ENCODE measurements around the gene FN3KRP. TPM values are rescaled to one million over a fixed set of nuclear protein-coding genes. Genes with fewer than 3 reads are reported as not detected.

FN3KRP gene
- total and polyA plus RNA-seq, 2 of the 13 experiments (the other 11 are each of a cell fraction or from before 2014, with no cell fraction given) = 22.4 to 28.2 TPM

GRCh38 chr17:82748756-82749155 lies 32.2 kb downstream of the FN3KRP start:
- CTCF ChIA-PET (ENCODE audit: low intra/inter-chr PET ratio, low total read pairs) = no interaction called here
- Histone ChIP-seq H3K27me3 (ENCODE audit: control insufficient read depth in 1 of 2, insufficient read depth in 2 of 2, low read length in 2 of 2) (no peaks in the 10 kb centered on the region; a peak in 1 of 5 replicates), H3K36me3 (replicated peaks in 1 of 2; ENCODE audit: control insufficient read depth in 1 of 2, insufficient read depth in 2 of 2, low read length in 2 of 2) (peaks cover 2 to 4% of the 10 kb centered on the region in 2 experiments; a peak in 2 of 5 replicates), H3K4me1 (ENCODE audit: insufficient read depth, low read length) (peaks cover 9% of the 10 kb centered on the region), H2AFZ (ENCODE audit: low read length) (no peak overlapping the region), H3K27ac (ENCODE audit: extremely low read length, insufficient read depth, low read length) (no peak overlapping the region), H4K20me1 (ENCODE audit: insufficient read depth, low read length) (no peaks in the 10 kb centered on the region), H3K4me2 (ENCODE audit: low read depth, low read length) (no peak overlapping the region), H3K4me3 (replicated peaks in 1 of 3; ENCODE audit: insufficient read depth in 1 of 3, low read depth in 2 of 3, low read length in 3 of 3) (no peak overlapping the region), H3K9ac (ENCODE audit: insufficient read depth, low read depth, low read length) (no peak overlapping the region), H3K9me3 (ENCODE audit: low read length) (no peaks in the 10 kb centered on the region), H3K79me2 (ENCODE audit: insufficient read depth, low read length) (peaks cover 9% of the 10 kb centered on the region)
- BruUV-seq (replicated peaks) = no TSS peak
- DNase-seq (ENCODE audit: low spot score) = no peak
- intact Hi-C loops (cut with micrococcal nuclease; ENCODE audit: unreplicated experiment) = no loop called here
- no peak for ATAC-seq
- POLR2A ChIA-PET = interaction anchor here (1.3 kb wide), 1 partner anchor 11 kb away, joined by 4 read pairs; no protein-coding TSS in a partner anchor
- no peak for FAIRE-seq
- 97% methylated on average over 16 of the region's 16 CpGs for WGBS (ENCODE audit: low lambda C conversion rate)
- TF ChIP-seq IRX3 (CRISPR knock-in tag; IDR thresholded peaks at IDR 0.05; ENCODE audit: borderline replicate concordance, low read depth) (no peak), AGO2 (optimal IDR thresholded peaks at IDR 0.05; ENCODE audit: low read depth, low read length) (peak; percentile 21)
- in situ Hi-C loops (cut with HindIII; ENCODE audit: extremely low pct_ligation_motif_present, low pct_unique_long_range_greater_than_20kb) = no loop called here

GRCh38 chr17:82750241-82750908 lies 33.9 kb downstream of the FN3KRP start:
- 97% methylated on average over 40 of the region's 40 CpGs for WGBS (ENCODE audit: low lambda C conversion rate)
- H4K20me1 ChIP-seq (ENCODE audit: insufficient read depth, low read length) = no peaks in the 10 kb centered on the region
- no peak overlapping the region for H2AFZ ChIP-seq (ENCODE audit: low read length)
- FAIRE-seq (no peak), ATAC-seq (no peak), DNase-seq (ENCODE audit: low spot score) (no peak)
- H3K79me2 ChIP-seq (ENCODE audit: insufficient read depth, low read length) = peaks cover 14% of the 10 kb centered on the region
- H3K4me1 ChIP-seq (ENCODE audit: insufficient read depth, low read length) = peaks cover 22% of the 10 kb centered on the region
- no peaks in the 10 kb centered on the region for H3K9me3 ChIP-seq (ENCODE audit: low read length)
- no TSS peak for BruUV-seq (replicated peaks)
- H3K36me3 ChIP-seq (replicated peaks in 1 of 2; ENCODE audit: control insufficient read depth in 1 of 2, insufficient read depth in 2 of 2, low read length in 2 of 2) = no peaks in the 10 kb centered on the region; a peak in 2 of 5 replicates
- ChIA-PET CTCF (ENCODE audit: low intra/inter-chr PET ratio, low total read pairs) (no interaction called here), POLR2A (interaction anchor here (0.9 kb wide), 1 partner anchor 15 kb away, joined by 3 read pairs; the partner anchor contains the start of gene FN3K)
- in situ Hi-C loops (cut with HindIII; ENCODE audit: extremely low pct_ligation_motif_present, low pct_unique_long_range_greater_than_20kb) = loop anchor here (5.0 kb wide), 1 partner anchor 33 kb away; the partner anchor contains the start of gene FN3KRP
- peak overlapping the region; percentile 42 for H3K27ac ChIP-seq (ENCODE audit: extremely low read length, insufficient read depth, low read length)
- intact Hi-C loops (cut with micrococcal nuclease; ENCODE audit: unreplicated experiment) = loop anchor here (5.0 kb wide), 1 partner anchor 33 kb away; the partner anchor contains the start of gene FN3KRP
- H3K9ac ChIP-seq (ENCODE audit: insufficient read depth, low read depth, low read length) = no peak overlapping the region
- H3K4me2 ChIP-seq (ENCODE audit: low read depth, low read length) = no peak overlapping the region
- H3K4me3 ChIP-seq (replicated peaks in 1 of 3; ENCODE audit: insufficient read depth in 1 of 3, low read depth in 2 of 3, low read length in 3 of 3) = no peak overlapping the region
- H3K27me3 ChIP-seq (ENCODE audit: control insufficient read depth in 1 of 2, insufficient read depth in 2 of 2, low read length in 2 of 2) = no peaks in the 10 kb centered on the region; a peak in 1 of 5 replicates
- TF ChIP-seq, protein P1, sequence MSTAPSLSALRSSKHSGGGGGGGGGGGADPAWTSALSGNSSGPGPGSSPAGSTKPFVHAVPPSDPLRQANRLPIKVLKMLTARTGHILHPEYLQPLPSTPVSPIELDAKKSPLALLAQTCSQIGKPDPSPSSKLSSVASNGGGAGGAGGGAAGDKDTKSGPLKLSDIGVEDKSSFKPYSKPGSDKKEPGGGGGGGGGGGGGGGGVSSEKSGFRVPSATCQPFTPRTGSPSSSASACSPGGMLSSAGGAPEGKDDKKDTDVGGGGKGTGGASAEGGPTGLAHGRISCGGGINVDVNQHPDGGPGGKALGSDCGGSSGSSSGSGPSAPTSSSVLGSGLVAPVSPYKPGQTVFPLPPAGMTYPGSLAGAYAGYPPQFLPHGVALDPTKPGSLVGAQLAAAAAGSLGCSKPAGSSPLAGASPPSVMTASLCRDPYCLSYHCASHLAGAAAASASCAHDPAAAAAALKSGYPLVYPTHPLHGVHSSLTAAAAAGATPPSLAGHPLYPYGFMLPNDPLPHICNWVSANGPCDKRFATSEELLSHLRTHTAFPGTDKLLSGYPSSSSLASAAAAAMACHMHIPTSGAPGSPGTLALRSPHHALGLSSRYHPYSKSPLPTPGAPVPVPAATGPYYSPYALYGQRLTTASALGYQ (CRISPR knock-in tag; IDR thresholded peaks at IDR 0.05) = no peak
- no peak for TF ChIP-seq THAP7 (CRISPR knock-in tag; IDR thresholded peaks at IDR 0.05)
- peak; percentile 47 for TF ChIP-seq AGO2 (optimal IDR thresholded peaks at IDR 0.05; ENCODE audit: low read depth, low read length)
